Peyer's patch (tissue), 4 donors: ENCODE data around the gene CORO6. TPM values are rescaled to one million over a fixed set of nuclear protein-coding genes. Genes with fewer than 3 reads are reported as not detected.

Source experiments
- DNase-seq, 3 donors: peaks; one replicate each; pipeline ENCODE4 v3.0.0-alpha.2; 2017 to 2019
- H3K27ac ChIP-seq, 4 donors: fragments of 200-600 bp; sonication (generic); one replicate each; pipeline ENCODE4 v1.5.1; 2016 to 2019
- H3K27me3 ChIP-seq, 2 donors: fragments of 200-600 bp; sonication (generic); one replicate each; pipeline ENCODE4 v1.5.1; 2019
- H3K36me3 ChIP-seq, 3 donors: fragments of 200-600 bp; sonication (generic); one replicate each; pipeline ENCODE4 v1.5.1; 2016 to 2019
- H3K4me1 ChIP-seq, 4 donors: fragments of 200-600 bp; sonication (generic); one replicate each; pipeline ENCODE4 v1.5.1; 2016 to 2019
- H3K4me3 ChIP-seq, 4 donors: fragments of 200-600 bp; sonication (generic); 1 replicate in 3 of 4; 2 replicates in 1 of 4; pipeline ENCODE4 v1.5.1; 2016 to 2019; ENCODE audit warnings: mild to moderate bottlenecking in 1 of 4
- H3K9me3 ChIP-seq, 4 donors: fragments of 200-600 bp; sonication (generic); one replicate each; pipeline ENCODE4 v1.5.1; 2016 to 2019; ENCODE audit warnings: mild to moderate bottlenecking in 1 of 4
- POLR2A ChIP-seq, 2 donors: fragments of 450-650 bp; IDR thresholded peaks; one replicate each; pipeline ENCODE4 v1.5.1; 2017; ENCODE audit warnings: antibody characterized with exemption in 2 of 2, mild to moderate bottlenecking in 2 of 2, moderate library complexity in 2 of 2
- total RNA-seq, 4 donors: library from RNA; depleted of rRNA; stranded (reverse); fragments of >200 nt; gene quantifications; one replicate each; pipeline ENCODE4 v1.1.0, GENCODE V29; 2016
- TF ChIP-seq, protein P1 (sequence below), 6 experiments: fragments of 450-650 bp in 4 of 6; fragments of 200-600 bp in 2 of 6; sonication (generic) in 1 of 6; IDR thresholded peaks; one replicate each; pipeline ENCODE4 v1.5.1; 2017 to 2019; ENCODE audit warnings: antibody characterized with exemption in 6 of 6, mild to moderate bottlenecking in 3 of 6, moderate library complexity in 1 of 6

Gene CORO6
- total RNA-seq, 4 donors from 2014 or later, result 4.0 to 28.9 (median 19.9) TPM

DNA sequence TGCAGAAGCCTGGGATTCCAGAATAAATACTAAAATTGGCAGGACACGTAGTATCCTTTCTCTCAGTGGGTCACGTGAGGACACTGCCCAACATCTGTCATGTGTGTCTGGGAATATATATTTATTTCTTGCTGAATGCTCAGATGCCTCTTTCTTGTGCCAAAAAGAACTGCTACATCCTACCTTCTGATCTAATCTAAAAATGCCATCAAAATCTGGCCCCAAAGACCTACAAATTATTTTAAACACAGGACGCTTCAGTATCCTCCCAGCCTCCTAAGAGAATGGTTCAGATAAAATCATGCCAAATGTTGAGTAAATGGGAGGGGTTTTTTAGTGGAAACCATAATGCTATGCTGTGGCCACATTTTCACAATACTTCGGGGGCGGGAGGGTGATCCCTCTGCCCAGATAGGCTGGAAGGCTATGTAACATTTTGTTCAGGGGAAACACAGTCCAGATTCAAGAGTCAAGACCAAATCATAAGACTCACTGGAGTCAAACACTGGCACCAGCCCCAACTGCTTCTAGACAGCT, 22.9 kb upstream of the CORO6 start:
- Histone ChIP-seq H3K9me3 (no peaks in the 10 kb centered on the region), H3K36me3 (peaks cover 0 to 31% (median 0%) of the 10 kb centered on the region in 3 donors), H3K27me3 (no peaks in the 10 kb centered on the region), H3K4me3 (no peak overlapping the region), H3K27ac (peak overlapping the region; percentile 4 to 79 (median 46)), H3K4me1 (peaks cover 0 to 14% (median 0%) of the 10 kb centered on the region in 4 donors)
- TF ChIP-seq POLR2A (IDR thresholded peaks at IDR 0.05), result no peak
- TF ChIP-seq, protein P1, sequence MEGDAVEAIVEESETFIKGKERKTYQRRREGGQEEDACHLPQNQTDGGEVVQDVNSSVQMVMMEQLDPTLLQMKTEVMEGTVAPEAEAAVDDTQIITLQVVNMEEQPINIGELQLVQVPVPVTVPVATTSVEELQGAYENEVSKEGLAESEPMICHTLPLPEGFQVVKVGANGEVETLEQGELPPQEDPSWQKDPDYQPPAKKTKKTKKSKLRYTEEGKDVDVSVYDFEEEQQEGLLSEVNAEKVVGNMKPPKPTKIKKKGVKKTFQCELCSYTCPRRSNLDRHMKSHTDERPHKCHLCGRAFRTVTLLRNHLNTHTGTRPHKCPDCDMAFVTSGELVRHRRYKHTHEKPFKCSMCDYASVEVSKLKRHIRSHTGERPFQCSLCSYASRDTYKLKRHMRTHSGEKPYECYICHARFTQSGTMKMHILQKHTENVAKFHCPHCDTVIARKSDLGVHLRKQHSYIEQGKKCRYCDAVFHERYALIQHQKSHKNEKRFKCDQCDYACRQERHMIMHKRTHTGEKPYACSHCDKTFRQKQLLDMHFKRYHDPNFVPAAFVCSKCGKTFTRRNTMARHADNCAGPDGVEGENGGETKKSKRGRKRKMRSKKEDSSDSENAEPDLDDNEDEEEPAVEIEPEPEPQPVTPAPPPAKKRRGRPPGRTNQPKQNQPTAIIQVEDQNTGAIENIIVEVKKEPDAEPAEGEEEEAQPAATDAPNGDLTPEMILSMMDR (IDR thresholded peaks at IDR 0.05), result no peak
- peak in 1 of 3 donors; percentile 74 for DNase-seq

DNA sequence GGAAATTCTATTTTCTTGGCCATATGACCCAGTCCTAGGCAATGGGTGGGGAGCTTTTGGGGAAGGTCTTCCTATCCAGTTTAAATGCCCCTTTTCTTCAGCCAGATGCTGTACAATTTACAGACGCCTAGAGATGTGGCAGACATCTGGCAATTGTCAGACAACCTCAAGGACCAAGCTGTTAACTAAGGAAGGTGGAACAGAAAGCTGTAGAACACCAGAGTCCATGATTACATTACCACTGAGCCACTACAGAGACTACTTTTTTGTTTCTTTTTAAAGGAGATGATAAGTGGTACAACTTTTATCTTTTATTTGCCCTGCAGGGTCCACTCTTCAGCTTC, 21.1 kb upstream of the CORO6 start:
- H3K27me3 ChIP-seq, result no peaks in the 10 kb centered on the region
- H3K27ac ChIP-seq, result peak overlapping the region in 3 of 4 donors; percentile 21 to 79 (median 67)
- TF ChIP-seq POLR2A (IDR thresholded peaks at IDR 0.05), result no peak
- TF ChIP-seq, protein P1 (IDR thresholded peaks at IDR 0.05), result no peak
- no peak overlapping the region for H3K4me3 ChIP-seq
- peaks cover 0 to 23% (median 0%) of the 10 kb centered on the region in 3 donors for H3K36me3 ChIP-seq
- H3K4me1 ChIP-seq, result peaks cover 0 to 14% (median 0%) of the 10 kb centered on the region in 4 donors
- H3K9me3 ChIP-seq, result no peaks in the 10 kb centered on the region
- DNase-seq, result no peak

DNA sequence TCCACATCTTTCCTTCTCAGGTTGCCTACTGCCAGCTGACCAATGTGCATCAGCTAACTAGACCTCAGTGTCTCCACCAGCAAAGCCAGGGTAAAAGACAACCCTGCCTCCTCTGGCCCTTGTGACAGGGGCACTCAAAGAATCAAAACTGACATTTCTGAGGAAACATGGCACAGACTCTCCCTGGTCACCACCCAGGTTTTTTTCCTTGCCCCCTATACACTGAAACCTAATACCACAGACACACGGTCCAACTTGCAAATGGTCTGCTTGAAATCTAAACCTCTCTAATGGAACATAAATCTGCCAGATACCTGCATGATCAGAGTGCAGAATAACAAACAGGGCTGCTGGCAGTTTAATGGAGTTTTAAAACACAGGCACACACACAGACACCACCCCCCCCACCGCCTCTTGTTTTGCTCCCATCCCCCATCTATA, 19.5 kb upstream of the CORO6 start:
- no peaks in the 10 kb centered on the region for H3K9me3 ChIP-seq
- DNase-seq, result no peak
- H3K27me3 ChIP-seq, result no peaks in the 10 kb centered on the region
- TF ChIP-seq POLR2A (IDR thresholded peaks at IDR 0.05), result no peak
- TF ChIP-seq, protein P1 (IDR thresholded peaks at IDR 0.05), result no peak
- H3K4me3 ChIP-seq, result peak overlapping the region in 1 of 4 donors; percentile 22
- peaks cover 0 to 14% (median 0%) of the 10 kb centered on the region in 4 donors for H3K4me1 ChIP-seq
- H3K36me3 ChIP-seq, result peaks cover 0 to 11% (median 0%) of the 10 kb centered on the region in 3 donors
- peak overlapping the region in 2 of 4 donors; percentile 64 to 79 for H3K27ac ChIP-seq

DNA sequence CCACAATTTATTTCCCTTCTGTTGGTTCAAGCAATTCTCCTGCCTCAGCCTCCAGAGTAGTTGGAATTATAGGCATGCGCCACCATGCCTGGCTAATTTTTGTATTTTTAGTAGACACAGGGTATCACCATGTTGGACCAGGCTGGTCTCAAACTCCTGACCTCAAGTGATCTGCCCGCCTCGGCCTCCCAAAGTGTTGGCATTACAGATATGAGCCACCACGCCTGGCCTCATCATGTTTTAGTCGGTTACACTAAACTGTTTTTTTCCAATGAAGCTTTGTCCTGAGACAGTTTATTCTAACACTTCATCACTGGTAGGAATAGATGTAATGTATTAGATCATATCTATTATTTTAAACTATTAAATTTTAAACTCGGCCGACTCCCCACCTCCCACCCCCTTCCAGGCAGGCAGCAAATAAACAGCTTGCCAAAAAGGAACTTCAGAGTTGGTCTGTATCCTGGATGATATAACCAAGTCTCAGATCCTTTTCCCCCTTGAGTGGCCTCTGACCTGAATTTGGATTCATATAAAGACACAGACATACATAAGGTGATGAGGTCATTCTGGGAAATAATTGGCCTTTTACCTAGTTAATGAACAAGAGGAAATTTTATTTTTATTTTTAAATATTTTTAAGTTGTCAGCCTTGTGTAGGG, 18.4 kb upstream of the CORO6 start:
- Histone ChIP-seq H3K27ac (peak overlapping the region in 1 of 4 donors; percentile 21), H3K4me3 (no peak overlapping the region), H3K27me3 (no peaks in the 10 kb centered on the region), H3K36me3 (peaks cover 0 to 14% (median 0%) of the 10 kb centered on the region in 3 donors), H3K9me3 (no peaks in the 10 kb centered on the region), H3K4me1 (peaks cover 0 to 14% (median 0%) of the 10 kb centered on the region in 4 donors)
- DNase-seq, result no peak
- no peak for TF ChIP-seq POLR2A (IDR thresholded peaks at IDR 0.05)
- TF ChIP-seq, protein P1 (IDR thresholded peaks at IDR 0.05), result no peak

DNA sequence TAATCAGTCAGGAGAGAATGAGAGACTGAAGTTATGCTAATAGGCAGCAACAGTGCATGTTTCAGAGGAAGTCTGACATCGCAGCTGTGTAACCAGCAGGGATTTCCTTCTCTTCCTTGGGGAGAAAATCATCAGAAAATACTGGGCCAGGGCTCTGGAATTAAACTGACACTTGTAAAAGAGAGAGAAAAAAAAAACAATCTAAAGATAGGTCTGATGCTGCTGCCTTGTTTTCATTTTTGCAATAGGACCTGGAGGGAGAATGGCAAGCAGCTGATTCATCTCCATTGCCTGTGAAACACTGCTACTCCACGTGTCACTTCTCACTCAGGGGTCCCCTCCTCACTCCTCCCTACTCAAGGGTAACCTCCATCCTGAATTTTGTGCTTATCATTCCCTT, 17.7 kb upstream of the CORO6 start:
- TF ChIP-seq POLR2A (IDR thresholded peaks at IDR 0.05), result no peak
- TF ChIP-seq, protein P1 (IDR thresholded peaks at IDR 0.05), result no peak
- DNase-seq, result no peak
- peak overlapping the region in 1 of 4 donors; percentile 27 for H3K27ac ChIP-seq

More for the DNA sequence above, 17.7 kb upstream of the CORO6 start:
- H3K4me3 ChIP-seq, result no peak overlapping the region
- peaks cover 0 to 21% (median 0%) of the 10 kb centered on the region in 3 donors for H3K36me3 ChIP-seq
- peaks cover 0 to 14% (median 0%) of the 10 kb centered on the region in 4 donors for H3K4me1 ChIP-seq
- H3K27me3 ChIP-seq, result no peaks in the 10 kb centered on the region
- H3K9me3 ChIP-seq, result no peaks in the 10 kb centered on the region
